Suprapubic skin (tissue), 4 donors: Measurements from ENCODE around the gene DNAH8. TPM values are rescaled to one million over a fixed set of nuclear protein-coding genes. Genes with fewer than 3 reads are reported as not detected.

Source experiments
- DNase-seq, 2 donors: peaks; one replicate each; pipeline ENCODE4 v3.0.0-alpha.2; 2019; ENCODE audit warnings: low spot score in 2 of 2
- H3K27ac ChIP-seq: fragments of 200-600 bp; sonication (generic); one replicate; pipeline ENCODE4 v1.5.1; 2019
- H3K27me3 ChIP-seq: fragments of 200-600 bp; sonication (generic); one replicate; pipeline ENCODE4 v1.5.1; 2019
- H3K36me3 ChIP-seq: fragments of 200-600 bp; sonication (generic); one replicate; pipeline ENCODE4 v1.5.1; 2019
- H3K4me1 ChIP-seq: fragments of 200-600 bp; sonication (generic); one replicate; pipeline ENCODE4 v1.5.1; 2019
- H3K4me3 ChIP-seq: fragments of 200-600 bp; sonication (generic); one replicate; pipeline ENCODE4 v1.5.1; 2019; ENCODE audit warnings: mild to moderate bottlenecking
- H3K9me3 ChIP-seq: fragments of 200-600 bp; sonication (generic); one replicate; pipeline ENCODE4 v1.5.1; 2019
- CTCF ChIP-seq, 2 donors: fragments of 200-600 bp in 1 of 2; fragments of 450-650 bp in 1 of 2; sonication (generic) in 1 of 2; IDR thresholded peaks; one replicate each; pipeline ENCODE4 v1.5.1; 2016 to 2019; ENCODE audit warnings: antibody characterized with exemption in 2 of 2, mild to moderate bottlenecking in 1 of 2, moderate library complexity in 1 of 2
- EP300 ChIP-seq: sonication (generic); formaldehyde crosslinking; IDR thresholded peaks from one replicate; pipeline ENCODE4 v1.6.1; 2017; ENCODE audit warnings: antibody characterized with exemption
- POLR2A ChIP-seq, 2 donors: fragments of 450-650 bp; IDR thresholded peaks; one replicate each; pipeline ENCODE4 v1.6.1; 2017; ENCODE audit warnings: antibody characterized with exemption in 2 of 2, mild to moderate bottlenecking in 2 of 2, moderate library complexity in 2 of 2
- POLR2AphosphoS5 ChIP-seq, 3 donors: sonication (generic); formaldehyde crosslinking; IDR thresholded peaks; one replicate each; pipeline ENCODE4 v1.6.1; 2017; ENCODE audit warnings: antibody characterized with exemption in 3 of 3
- WGBS: methylation state at CpG from one replicate; pipeline ENCODE4 v1.1.5; 2018; 5-methylcytosine and 5-hydroxymethylcytosine counted together
- total RNA-seq, 4 donors: library from RNA; depleted of rRNA; stranded (reverse); fragments of >200 nt; gene quantifications; one replicate each; pipeline ENCODE4 v1.1.0, GENCODE V29; 2016

DNAH8 gene
- total RNA-seq, 4 donors from 2014 or later = 0.04 to 0.23 (median 0.08) TPM; not detected in 1

- H3K9me3 ChIP-seq = no peaks in the 10 kb centered on the region
- H3K4me1 ChIP-seq = no peaks in the 10 kb centered on the region
- DNase-seq = no peak
- 68% methylated on average over 3 of the region's 3 CpGs for WGBS
- H3K36me3 ChIP-seq = no peaks in the 10 kb centered on the region
- H3K27me3 ChIP-seq = peaks cover 32% of the 10 kb centered on the region
- no peak overlapping the region for H3K27ac ChIP-seq
- H3K4me3 ChIP-seq = no peak overlapping the region
- TF ChIP-seq CTCF (IDR thresholded peaks at IDR 0.05) = no peak
- no peak for TF ChIP-seq POLR2A (IDR thresholded peaks at IDR 0.05)
- TF ChIP-seq EP300 = no peak
- no peak for TF ChIP-seq POLR2AphosphoS5 (IDR thresholded peaks at IDR 0.05)
Observed at GRCh38 chr6:38978139-38978704, 263.1 kb downstream of the DNAH8 start.

DNA sequence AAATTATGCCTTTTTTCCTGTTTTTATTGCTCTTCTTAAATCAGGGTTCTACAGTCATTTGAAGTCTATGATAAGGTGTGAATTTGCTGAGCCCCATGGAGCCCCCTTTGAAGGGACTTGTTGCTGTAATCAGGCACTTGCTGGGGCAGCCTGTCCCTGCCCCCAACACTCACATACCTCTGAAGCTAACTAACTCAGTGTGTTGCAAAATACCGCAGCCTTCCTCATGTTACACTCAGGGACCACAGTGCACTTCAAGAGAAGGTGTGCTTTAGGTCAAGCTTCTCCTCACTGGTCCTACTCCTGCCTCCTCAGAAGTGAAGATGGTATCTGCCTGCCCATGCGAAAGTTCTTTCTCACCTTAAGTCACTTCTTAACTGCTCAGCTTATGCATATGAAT is 267.4 kb downstream of the DNAH8 start:
- H3K4me3 ChIP-seq = no peak overlapping the region
- TF ChIP-seq EP300 (no peak), CTCF (IDR thresholded peaks at IDR 0.05) (no peak), POLR2A (IDR thresholded peaks at IDR 0.05) (no peak), POLR2AphosphoS5 (IDR thresholded peaks at IDR 0.05) (no peak)
- WGBS = 55% methylated on average over 2 of the region's 2 CpGs

DNA sequence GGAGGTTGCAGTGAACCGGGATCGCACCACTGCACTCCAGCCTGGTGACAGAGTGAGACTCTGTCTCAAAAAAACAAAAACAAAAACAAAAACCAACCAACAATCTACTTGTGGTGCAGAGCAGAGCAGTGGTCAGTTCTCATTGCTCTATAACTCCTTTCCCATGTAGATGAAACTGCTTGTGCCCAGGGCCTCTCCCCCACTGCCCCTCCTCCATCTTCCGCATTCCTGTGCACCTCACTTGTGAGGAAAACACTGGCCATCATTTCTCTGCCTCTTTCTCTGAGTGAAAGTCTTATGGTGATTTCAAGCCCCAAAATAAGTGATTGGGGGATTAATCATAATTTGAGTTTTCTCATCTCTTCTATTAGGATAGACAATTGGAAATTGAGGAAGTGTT is 269.6 kb downstream of the DNAH8 start:
- TF ChIP-seq POLR2A (IDR thresholded peaks at IDR 0.05) (no peak), POLR2AphosphoS5 (IDR thresholded peaks at IDR 0.05) (no peak), CTCF (IDR thresholded peaks at IDR 0.05) (no peak), EP300 (no peak)
- 92% methylated on average over 3 of the region's 3 CpGs for WGBS
- H3K27me3 ChIP-seq = peaks cover 39% of the 10 kb centered on the region

More for the DNA sequence above, 267.4 kb downstream of the DNAH8 start:
- no peak for DNase-seq
- Histone ChIP-seq H3K4me1 (no peaks in the 10 kb centered on the region), H3K36me3 (no peaks in the 10 kb centered on the region), H3K9me3 (no peaks in the 10 kb centered on the region), H3K27ac (no peak overlapping the region), H3K27me3 (peaks cover 43% of the 10 kb centered on the region)

GRCh38 chr6:38985839-38986238 is 270.7 kb downstream of the DNAH8 start:
- no peaks in the 10 kb centered on the region for H3K4me1 ChIP-seq
- TF ChIP-seq EP300 (no peak), POLR2A (IDR thresholded peaks at IDR 0.05) (no peak), POLR2AphosphoS5 (IDR thresholded peaks at IDR 0.05) (no peak), CTCF (IDR thresholded peaks at IDR 0.05) (no peak)
- H3K9me3 ChIP-seq = no peaks in the 10 kb centered on the region
- no peak for DNase-seq
- H3K36me3 ChIP-seq = no peaks in the 10 kb centered on the region
- H3K27ac ChIP-seq = no peak overlapping the region
- peaks cover 31% of the 10 kb centered on the region for H3K27me3 ChIP-seq
- H3K4me3 ChIP-seq = no peak overlapping the region
- WGBS = 89% methylated on average over 3 of the region's 3 CpGs

More for the DNA sequence above, 269.6 kb downstream of the DNAH8 start:
- no peak overlapping the region for H3K27ac ChIP-seq
- H3K36me3 ChIP-seq = no peaks in the 10 kb centered on the region
- no peaks in the 10 kb centered on the region for H3K9me3 ChIP-seq
- H3K4me3 ChIP-seq = no peak overlapping the region
- H3K4me1 ChIP-seq = no peaks in the 10 kb centered on the region
- no peak for DNase-seq

DNA sequence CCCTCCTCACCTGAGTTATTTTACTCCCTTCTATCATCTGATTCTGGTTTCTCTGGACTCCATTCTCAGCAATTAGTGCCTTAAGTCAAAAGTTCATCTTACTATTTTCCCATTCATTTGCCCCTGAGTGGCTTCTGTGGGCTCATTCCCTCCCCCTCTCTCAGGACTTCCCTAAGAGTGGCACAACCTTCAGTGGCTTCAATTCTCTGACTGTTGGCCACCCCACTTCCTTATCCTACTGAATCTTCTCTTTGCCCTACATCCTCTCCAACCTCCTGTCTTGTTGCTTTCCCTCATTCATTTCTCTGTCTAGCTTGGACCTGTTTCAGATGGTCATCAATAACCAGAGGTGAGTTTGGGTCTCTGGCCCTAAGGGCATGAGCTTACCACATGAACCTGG is 272.4 kb downstream of the DNAH8 start:
- Histone ChIP-seq H3K27me3 (peaks cover 28% of the 10 kb centered on the region), H3K9me3 (no peaks in the 10 kb centered on the region), H3K4me3 (no peak overlapping the region), H3K27ac (no peak overlapping the region), H3K4me1 (no peaks in the 10 kb centered on the region), H3K36me3 (no peaks in the 10 kb centered on the region)
- DNase-seq = no peak
- TF ChIP-seq POLR2A (IDR thresholded peaks at IDR 0.05) = no peak
